Body of pancreas (tissue), 4 donors: ENCODE measurements around the gene KCNQ5. TPM values are rescaled to one million over a fixed set of nuclear protein-coding genes. Genes with fewer than 3 reads are reported as not detected.

Experiments used
- ATAC-seq: fragments of 150-250 bp; one replicate; pipeline ENCODE4 v1.9.1; 2016
- DNase-seq, 4 donors: peaks; one replicate each; pipeline ENCODE4 v3.0.0-alpha.2; 2019
- H3K27ac ChIP-seq, 4 donors: fragments of 200-600 bp; sonication (generic); 1 replicate in 3 of 4; 2 replicates in 1 of 4; pipeline versions ENCODE4 v1.5.1 to v1.6.1; 2016 to 2019; ENCODE audit warnings: mild to moderate bottlenecking in 1 of 4, mixed read lengths in 1 of 4, moderate library complexity in 1 of 4
- H3K27me3 ChIP-seq, 2 donors: fragments of 200-600 bp; sonication (generic); one replicate each; pipeline ENCODE4 v1.6.0; 2016; ENCODE audit warnings: mild to moderate bottlenecking in 1 of 2
- H3K36me3 ChIP-seq, 2 donors: fragments of 200-600 bp; sonication (generic); replicated peaks in 1 of 2; 2 replicates each; pipeline ENCODE4 v1.5.1; 2016; ENCODE audit warnings: low read depth in 2 of 2; ENCODE audit not compliant: insufficient read depth in 1 of 2
- H3K4me1 ChIP-seq: fragments of 200-600 bp; sonication (generic); one replicate; pipeline ENCODE4 v1.6.0; 2016
- H3K4me3 ChIP-seq, 2 donors: fragments of 200-600 bp; sonication (generic); 1 replicate in 1 of 2; 2 replicates in 1 of 2; pipeline ENCODE4 v1.5.1; 2016 to 2019
- H3K9me3 ChIP-seq, 3 donors: fragments of 200-600 bp; sonication (generic); 1 replicate in 2 of 3; 2 replicates in 1 of 3; pipeline ENCODE4 v1.5.1; 2016
- CTCF ChIP-seq, 7 experiments: fragments of 450-650 bp in 4 of 7; fragments of 200-600 bp in 3 of 7; sonication (generic) in 3 of 7; IDR thresholded peaks; one replicate each; pipeline ENCODE4 v1.5.1; 2016 to 2019; ENCODE audit warnings: antibody characterized with exemption in 7 of 7
- POLR2A ChIP-seq, 3 donors: fragments of 450-650 bp; IDR thresholded peaks; one replicate each; pipeline ENCODE4 v1.6.1; 2016; ENCODE audit warnings: antibody characterized with exemption in 3 of 3, mild to moderate bottlenecking in 2 of 3
- WGBS, 2 donors: methylation state at CpG; one replicate each; pipeline ENCODE4 v1.1.5; 2017; 5-methylcytosine and 5-hydroxymethylcytosine counted together
- intact Hi-C: fragments of 100-400 bp; cut with DNase I; formaldehyde crosslinking; loops from one replicate; pipeline ENCODE4 v1.15.1; 2023
- total RNA-seq, 2 donors: library from RNA; depleted of rRNA; stranded (reverse); fragments of >200 nt; gene quantifications; one replicate each; pipeline ENCODE4 v1.1.0, GENCODE V29; 2016

Gene KCNQ5
- total RNA-seq, 2 donors from 2014 or later: 1.0 to 1.6 TPM

DNA sequence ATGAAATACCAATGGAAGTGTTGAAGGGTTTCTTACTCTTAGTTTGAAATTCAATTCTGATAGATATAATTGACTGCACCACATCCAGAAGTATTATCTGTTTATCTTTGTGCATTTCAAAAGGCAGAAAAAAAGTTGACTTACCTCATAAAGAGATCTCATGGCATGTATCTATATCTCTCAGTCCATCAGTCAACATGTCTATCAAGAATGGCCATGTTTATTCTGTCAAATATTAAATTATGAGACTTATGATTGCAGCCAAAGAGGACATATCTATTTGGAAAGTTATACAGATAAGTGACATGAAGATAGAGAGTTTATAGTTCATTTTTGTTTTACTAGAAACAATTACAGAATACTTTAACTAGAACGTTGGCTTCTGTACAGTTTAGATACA, 325.7 kb downstream of the KCNQ5 start:
- H3K9me3 ChIP-seq: no peaks in the 10 kb centered on the region
- WGBS, 2 donors: 19 to 27% methylated on average over 1 of the region's 1 CpG
- no peak overlapping the region for H3K4me3 ChIP-seq
- H3K27me3 ChIP-seq: no peaks in the 10 kb centered on the region
- no peak for ATAC-seq
- H3K36me3 ChIP-seq: no peaks in the 10 kb centered on the region
- no peak for DNase-seq
- H3K27ac ChIP-seq: no peak overlapping the region
- intact Hi-C loops: no loop called here
- peaks cover 3% of the 10 kb centered on the region for H3K4me1 ChIP-seq
- TF ChIP-seq CTCF (IDR thresholded peaks at IDR 0.05): no peak
- TF ChIP-seq POLR2A (IDR thresholded peaks at IDR 0.05): no peak

- H3K27ac ChIP-seq: no peak overlapping the region
- H3K27me3 ChIP-seq: no peaks in the 10 kb centered on the region
- 62 to 84% methylated on average over 1 of the region's 1 CpG for WGBS, 2 donors
- intact Hi-C loops: no loop called here
- no peak for TF ChIP-seq POLR2A (IDR thresholded peaks at IDR 0.05)
- no peak for TF ChIP-seq CTCF (IDR thresholded peaks at IDR 0.05)
- H3K36me3 ChIP-seq: no peaks in the 10 kb centered on the region
- no peak overlapping the region for H3K4me3 ChIP-seq
- H3K4me1 ChIP-seq: no peaks in the 10 kb centered on the region
- DNase-seq (no peak), ATAC-seq (no peak)
- no peaks in the 10 kb centered on the region for H3K9me3 ChIP-seq
Observed at GRCh38 chr6:72948153-72948552, 326.3 kb downstream of the KCNQ5 start.

GRCh38 chr6:72950114-72950860, 328.4 kb downstream of the KCNQ5 start:
- Histone ChIP-seq H3K4me3 (no peak overlapping the region), H3K4me1 (no peaks in the 10 kb centered on the region), H3K36me3 (no peaks in the 10 kb centered on the region), H3K27ac (no peak overlapping the region), H3K9me3 (no peaks in the 10 kb centered on the region), H3K27me3 (no peaks in the 10 kb centered on the region)
- TF ChIP-seq CTCF (IDR thresholded peaks at IDR 0.05) (no peak), POLR2A (IDR thresholded peaks at IDR 0.05) (no peak)
- WGBS, 2 donors: 75 to 77% methylated on average over 6 of the region's 6 CpGs
- ATAC-seq (no peak), DNase-seq (no peak)
- intact Hi-C loops: no loop called here

DNA sequence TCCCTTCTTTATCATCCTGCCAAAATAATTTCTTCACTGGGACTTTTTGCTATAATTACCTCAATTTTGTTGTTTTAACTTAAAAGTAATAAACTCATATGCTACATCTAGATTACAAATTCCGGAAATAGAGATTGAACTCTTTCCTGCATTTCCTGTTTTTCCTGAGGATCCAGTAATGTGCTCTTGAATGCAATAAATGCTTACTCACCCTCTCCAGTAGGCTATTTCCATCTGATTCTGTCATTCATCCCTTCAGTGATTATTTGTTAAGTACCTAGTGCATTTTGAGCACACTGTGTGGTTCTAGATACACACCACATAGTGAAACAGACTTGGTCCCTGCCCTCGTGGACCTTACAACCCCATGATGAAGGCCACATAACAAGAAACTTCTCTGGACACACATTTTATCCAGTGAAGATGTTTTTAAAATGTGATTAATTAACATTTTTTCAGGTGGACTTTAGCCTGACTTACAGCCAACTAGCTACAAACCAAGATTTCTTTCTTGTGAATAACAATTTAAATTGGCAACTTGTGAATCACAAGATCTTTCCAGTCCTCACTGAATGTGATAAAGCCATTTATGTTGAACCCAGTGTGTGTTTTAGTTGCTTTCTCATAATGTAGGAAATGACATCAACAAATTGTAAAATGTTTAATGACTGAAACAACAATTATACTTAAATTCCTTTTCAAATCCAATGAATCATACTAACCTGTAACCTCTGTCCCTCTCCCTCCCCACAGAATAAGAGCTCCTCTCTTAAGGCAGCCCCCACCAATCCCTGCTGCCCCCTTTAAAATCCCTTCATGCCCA, 331.2 kb downstream of the KCNQ5 start:
- DNase-seq: no peak
- intact Hi-C loops: no loop called here
- Histone ChIP-seq H3K27ac (no peak overlapping the region), H3K4me1 (no peaks in the 10 kb centered on the region), H3K27me3 (no peaks in the 10 kb centered on the region), H3K9me3 (no peaks in the 10 kb centered on the region), H3K4me3 (no peak overlapping the region), H3K36me3 (no peaks in the 10 kb centered on the region)
- TF ChIP-seq CTCF (IDR thresholded peaks at IDR 0.05): no peak
- TF ChIP-seq POLR2A (IDR thresholded peaks at IDR 0.05): no peak
- no peak for ATAC-seq
- WGBS, 2 donors: 56 to 58% methylated on average over 2 of the region's 2 CpGs
